Effector memory CD4-positive, alpha-beta T cell (primary cell): ENCODE measurements around the gene SEC31B.

Source experiments
- DNase-seq, 3 donors: peaks; one replicate each; pipeline ENCODE4 v3.0.0-alpha.2; 2020
- H3K27ac ChIP-seq: 2 replicates; pipeline ENCODE4 v1.7.0; 2013; ENCODE audit warnings: mild to moderate bottlenecking, low read length, moderate library complexity; ENCODE audit not compliant: insufficient read depth, poor library complexity, severe bottlenecking
- H3K27me3 ChIP-seq: replicated peaks from 2 replicates; pipeline ENCODE4 v1.7.0; 2013; ENCODE audit warnings: mild to moderate bottlenecking, low read length; ENCODE audit not compliant: insufficient read depth, control insufficient read depth, poor library complexity, severe bottlenecking
- H3K36me3 ChIP-seq: 2 replicates; pipeline ENCODE4 v1.7.0; 2013; ENCODE audit warnings: mild to moderate bottlenecking, low read length, moderate library complexity; ENCODE audit not compliant: control insufficient read depth, insufficient read depth
- H3K4me1 ChIP-seq: 2 replicates; pipeline ENCODE4 v1.7.0; 2013; ENCODE audit warnings: low read length, mild to moderate bottlenecking; ENCODE audit not compliant: control insufficient read depth, insufficient read depth, poor library complexity, severe bottlenecking
- H3K4me3 ChIP-seq: 2 replicates; pipeline ENCODE4 v1.7.0; 2013; ENCODE audit warnings: low read length, low read depth, mild to moderate bottlenecking; ENCODE audit not compliant: insufficient read depth, poor library complexity, severe bottlenecking
- H3K9me3 ChIP-seq: 2 replicates; pipeline ENCODE4 v1.7.0; 2013; ENCODE audit warnings: mild to moderate bottlenecking, low read length, moderate library complexity; ENCODE audit not compliant: control insufficient read depth

SEC31B gene

DNA sequence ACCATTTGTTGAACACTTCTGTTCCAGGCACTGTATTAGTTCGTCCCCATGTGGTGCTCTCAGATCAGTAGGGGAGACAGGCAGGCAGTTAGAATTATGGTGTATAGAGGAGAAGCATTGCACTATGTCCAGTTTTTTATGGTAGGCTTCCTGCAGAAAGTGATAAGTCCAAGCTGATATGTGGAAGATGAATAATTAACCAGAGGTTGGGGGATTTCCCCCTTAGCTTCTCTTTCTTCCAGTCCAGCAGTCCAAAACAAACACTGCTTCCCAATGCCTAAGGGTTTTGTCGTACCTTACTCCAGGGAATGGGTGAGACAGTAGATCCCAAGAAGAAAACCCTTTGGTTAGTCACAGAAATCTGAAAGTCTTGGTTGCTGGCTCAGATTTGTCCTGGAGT, 35.2 kb upstream of the SEC31B start:
- peaks cover 17% of the 10 kb centered on the region for H3K36me3 ChIP-seq
- H3K4me1 ChIP-seq: no peaks in the 10 kb centered on the region
- no peak overlapping the region for H3K27ac ChIP-seq
- H3K4me3 ChIP-seq: no peak overlapping the region
- H3K9me3 ChIP-seq: no peaks in the 10 kb centered on the region
- H3K27me3 ChIP-seq: no peaks in the 10 kb centered on the region
- no peak for DNase-seq

- H3K36me3 ChIP-seq: peaks cover 26% of the 10 kb centered on the region
- no peak for DNase-seq
- no peaks in the 10 kb centered on the region for H3K27me3 ChIP-seq
- H3K4me1 ChIP-seq: no peaks in the 10 kb centered on the region
- no peaks in the 10 kb centered on the region for H3K9me3 ChIP-seq
- no peak overlapping the region for H3K27ac ChIP-seq
- no peak overlapping the region for H3K4me3 ChIP-seq
Observed at GRCh38 chr10:100553929-100554328, 34.3 kb upstream of the SEC31B start.

GRCh38 chr10:100551738-100552137, 32.1 kb upstream of the SEC31B start:
- no peak for DNase-seq
- Histone ChIP-seq H3K36me3 (peaks cover 48% of the 10 kb centered on the region), H3K4me3 (no peak overlapping the region)

GRCh38 chr10:100551196-100551595, 31.5 kb upstream of the SEC31B start:
- no peak overlapping the region for H3K4me3 ChIP-seq
- no peaks in the 10 kb centered on the region for H3K27me3 ChIP-seq
- H3K9me3 ChIP-seq: no peaks in the 10 kb centered on the region
- H3K36me3 ChIP-seq: peaks cover 51% of the 10 kb centered on the region
- H3K27ac ChIP-seq: no peak overlapping the region
- DNase-seq: no peak
- H3K4me1 ChIP-seq: no peaks in the 10 kb centered on the region

More at GRCh38 chr10:100551738-100552137, 32.1 kb upstream of the SEC31B start:
- no peaks in the 10 kb centered on the region for H3K4me1 ChIP-seq
- H3K9me3 ChIP-seq: no peaks in the 10 kb centered on the region
- no peaks in the 10 kb centered on the region for H3K27me3 ChIP-seq
- H3K27ac ChIP-seq: no peak overlapping the region

DNA sequence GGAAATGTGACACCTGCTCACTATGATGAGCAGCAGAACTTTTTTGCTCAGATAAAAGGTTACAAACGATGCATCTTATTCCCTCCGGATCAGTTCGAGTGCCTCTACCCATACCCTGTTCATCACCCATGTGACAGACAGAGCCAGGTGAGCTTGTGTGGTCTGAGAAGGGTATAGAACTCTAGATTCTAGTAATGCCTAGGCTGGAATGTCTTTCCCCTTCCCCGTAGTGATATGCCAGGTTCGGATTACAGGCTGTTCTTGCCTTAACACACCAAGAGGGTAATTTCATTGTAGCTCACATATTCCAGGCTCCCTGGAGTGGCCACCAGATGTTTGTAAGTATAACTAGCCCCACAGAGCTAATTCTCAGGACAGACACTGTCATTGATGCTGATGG, 25.3 kb upstream of the SEC31B start:
- DNase-seq: no peak
- Histone ChIP-seq H3K4me1 (no peaks in the 10 kb centered on the region), H3K27me3 (no peaks in the 10 kb centered on the region), H3K9me3 (no peaks in the 10 kb centered on the region), H3K27ac (no peak overlapping the region), H3K4me3 (no peak overlapping the region), H3K36me3 (peaks cover 89% of the 10 kb centered on the region)

DNA sequence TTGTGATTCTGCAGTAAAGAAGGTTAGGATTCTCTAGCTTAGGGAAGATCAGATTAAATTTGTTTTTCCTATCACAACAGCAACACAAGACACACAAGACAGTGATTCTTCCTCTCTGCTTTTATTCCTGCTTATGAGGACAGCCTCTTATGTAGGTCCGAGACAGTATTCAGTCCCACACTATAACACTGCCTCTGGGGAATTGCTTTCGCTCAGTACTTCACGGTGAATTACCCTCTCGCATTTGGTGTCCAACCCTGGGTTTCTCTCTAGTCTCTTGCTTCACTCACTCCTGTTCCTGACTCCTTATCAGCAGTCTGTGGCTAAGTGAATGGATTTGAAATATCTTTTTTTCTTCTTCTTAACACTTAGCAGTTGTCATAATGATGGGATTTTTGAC, 17.8 kb upstream of the SEC31B start:
- peaks cover 7% of the 10 kb centered on the region for H3K4me1 ChIP-seq
- no peak for DNase-seq

DNA sequence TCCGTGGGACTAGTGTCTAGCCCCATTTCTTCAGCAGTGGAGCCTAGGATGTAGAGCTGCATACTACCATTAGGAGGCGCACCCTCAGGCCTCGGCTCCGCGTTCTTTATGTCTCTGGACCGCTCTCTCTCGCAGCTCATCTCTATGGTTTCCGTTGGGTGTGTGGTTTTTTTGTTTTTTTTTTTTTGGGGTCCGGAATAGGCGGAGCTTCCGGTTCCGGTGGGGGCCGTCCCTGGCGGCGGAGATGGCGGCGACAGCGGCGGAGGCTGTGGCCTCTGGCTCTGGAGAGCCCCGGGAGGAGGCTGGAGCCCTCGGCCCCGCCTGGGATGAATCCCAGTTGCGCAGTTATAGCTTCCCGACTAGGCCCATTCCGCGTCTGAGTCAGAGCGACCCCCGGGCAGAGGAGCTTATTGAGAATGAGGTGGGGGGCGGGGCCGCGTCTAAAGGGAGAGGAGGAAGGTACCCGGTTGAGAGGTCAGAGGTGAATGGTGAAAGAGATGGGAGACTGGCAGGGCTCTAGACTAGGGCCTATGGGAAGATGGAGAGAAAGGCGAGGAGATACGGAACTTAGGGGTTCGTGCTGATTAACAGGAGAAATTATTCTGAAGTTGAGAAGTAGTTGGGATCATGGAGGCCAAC, 16.2 kb upstream of the SEC31B start, which contains the start of gene HIF1AN:
HIF1AN (plus strand) TSS at position 229 of the 639 bp plus-strand sequence; CDS start at position 245, 16 bp downstream.
- Histone ChIP-seq H3K27ac (peak within 1 kb of the TSS; percentile 79), H3K36me3 (peaks cover 30% of the 10 kb centered on the region)

More for the DNA sequence above, 17.8 kb upstream of the SEC31B start:
- H3K27me3 ChIP-seq: no peaks in the 10 kb centered on the region
- H3K27ac ChIP-seq: no peak overlapping the region
- no peaks in the 10 kb centered on the region for H3K9me3 ChIP-seq
- H3K4me3 ChIP-seq: no peak overlapping the region
- H3K36me3 ChIP-seq: peaks cover 39% of the 10 kb centered on the region

GRCh38 chr10:100535338-100535714, 15.7 kb upstream of the SEC31B start:
- H3K4me3 ChIP-seq: peak overlapping the region; percentile 72
- DNase-seq: no peak
- no peaks in the 10 kb centered on the region for H3K27me3 ChIP-seq
- H3K4me1 ChIP-seq: peaks cover 8% of the 10 kb centered on the region
- H3K36me3 ChIP-seq: peaks cover 25% of the 10 kb centered on the region
- H3K9me3 ChIP-seq: no peaks in the 10 kb centered on the region
- peak overlapping the region; percentile 79 for H3K27ac ChIP-seq

More for the DNA sequence above, 16.2 kb upstream of the SEC31B start, which contains the start of gene HIF1AN:
- Histone ChIP-seq H3K9me3 (no peaks in the 10 kb centered on the region), H3K4me1 (peaks cover 7% of the 10 kb centered on the region), H3K4me3 (peak within 1 kb of the TSS; percentile 72), H3K27me3 (no peaks in the 10 kb centered on the region)
- DNase-seq: peak; percentile 76 to 85 (median 80)

- H3K4me1 ChIP-seq: peaks cover 12% of the 10 kb centered on the region
Observed at GRCh38 chr10:100534726-100535125, 15.1 kb upstream of the SEC31B start.

GRCh38 chr10:100531761-100532160, 12.1 kb upstream of the SEC31B start:
- H3K4me3 ChIP-seq: no peak overlapping the region
- no peak overlapping the region for H3K27ac ChIP-seq
- H3K27me3 ChIP-seq: no peaks in the 10 kb centered on the region
- no peaks in the 10 kb centered on the region for H3K9me3 ChIP-seq
- H3K36me3 ChIP-seq: peaks cover 3% of the 10 kb centered on the region
- no peak for DNase-seq
- H3K4me1 ChIP-seq: peaks cover 12% of the 10 kb centered on the region

More at GRCh38 chr10:100534726-100535125, 15.1 kb upstream of the SEC31B start:
- Histone ChIP-seq H3K9me3 (no peaks in the 10 kb centered on the region), H3K27me3 (no peaks in the 10 kb centered on the region), H3K36me3 (peaks cover 20% of the 10 kb centered on the region), H3K4me3 (no peak overlapping the region), H3K27ac (no peak overlapping the region)
- DNase-seq: no peak
